HEK293T (cell line): ENCODE results near the gene CLPSL1.

Experiments
- CTBP1 ChIP-seq: fragments of 450-650 bp; IDR thresholded peaks from 2 replicates; pipeline ENCODE4 v1.6.1; 2016; ENCODE audit warnings: borderline replicate concordance
- HDGF ChIP-seq: fragments of 450-650 bp; IDR thresholded peaks from 2 replicates; pipeline ENCODE4 v1.6.1; 2017; ENCODE audit warnings: antibody characterized with exemption, borderline replicate concordance
- LEF1 ChIP-seq: fragments of 450-650 bp; IDR thresholded peaks from 2 replicates; pipeline ENCODE4 v1.6.1; 2017; ENCODE audit warnings: mild to moderate bottlenecking, borderline replicate concordance
- ZNF384 ChIP-seq: fragments of 450-650 bp; IDR thresholded peaks from 2 replicates; pipeline ENCODE4 v1.6.1; 2016

DNA sequence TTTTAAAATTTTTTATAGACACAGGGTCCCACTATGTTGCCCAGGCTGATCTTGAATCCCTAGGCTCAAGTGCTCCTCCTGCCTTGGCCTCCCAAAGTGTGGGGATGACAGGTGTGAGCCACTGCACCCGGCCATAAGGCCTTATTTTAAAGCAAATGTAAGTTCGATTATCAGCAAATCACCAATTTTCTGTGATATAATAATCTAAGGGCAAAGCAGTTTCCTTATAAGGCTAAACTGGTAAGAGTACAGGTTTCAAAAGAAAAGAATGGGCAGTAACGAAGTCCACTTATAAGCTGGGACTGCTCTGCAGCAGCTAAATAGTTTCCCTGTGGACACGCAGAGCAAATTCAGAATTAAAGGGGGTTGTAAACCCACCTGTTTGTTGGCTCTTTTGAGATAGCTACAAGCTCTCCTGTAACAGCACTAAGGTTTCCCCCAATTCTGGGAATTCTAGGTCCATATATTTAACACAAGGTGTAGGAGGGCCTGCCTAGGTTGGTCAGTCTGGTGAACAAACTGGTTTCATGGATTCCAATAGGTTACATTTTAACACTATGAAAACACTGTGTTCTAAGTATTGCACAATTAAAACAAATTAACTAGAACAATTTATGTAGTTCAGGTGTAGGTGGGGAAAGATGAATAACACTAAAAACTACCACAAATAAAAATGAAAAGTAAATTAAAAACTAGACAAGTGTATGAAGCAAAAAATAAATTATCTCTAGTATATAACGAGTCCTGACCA lies 50.6 kb downstream of the CLPSL1 start:
- TF ChIP-seq LEF1 (no peak), HDGF (no peak), CTBP1 (no peak), ZNF384 (no peak)
